Activated T-cell treated with anti-CD3 and anti-CD28 coated beads for 4 hours (primary cell): ENCODE results near the gene PPT1.

Experiments
- DNase-seq: peaks from one replicate; pipeline ENCODE4 v3.0.0-alpha.2; 2020

PPT1 gene

DNA sequence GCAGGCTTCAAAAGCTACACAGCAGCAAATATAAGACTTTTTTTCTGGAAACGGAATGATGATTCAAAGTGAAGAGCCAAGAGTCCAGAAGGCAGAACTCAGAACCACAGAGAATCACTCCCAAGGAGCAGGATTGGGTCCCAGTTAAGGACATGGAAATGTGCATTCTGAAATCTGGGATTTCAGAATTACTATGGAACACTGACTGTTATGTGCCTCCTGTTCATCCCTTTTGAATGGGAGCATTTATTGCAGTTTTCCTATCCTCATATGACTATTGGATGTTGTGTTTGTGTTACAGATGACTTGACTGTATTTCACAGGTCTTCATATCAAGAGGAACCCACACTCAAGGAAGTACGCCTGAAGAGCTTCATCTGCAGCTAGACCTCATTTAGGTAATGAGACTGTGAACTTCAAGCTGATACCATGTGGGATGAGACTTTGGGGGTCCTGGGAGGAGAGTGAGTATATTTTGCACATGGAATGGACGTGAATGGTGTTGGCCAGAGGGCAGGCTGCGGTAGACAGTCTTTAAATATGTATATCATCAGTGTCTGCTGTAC is 73.6 kb downstream of the PPT1 start:
- no peak for DNase-seq
